HG03378 (cell line): Measurements from ENCODE around the gene EIF3D.
"Not testable (repeated sequence)": the region's sequence is repeated elsewhere in the genome, so short reads cannot be mapped to it uniquely, and the experiment has no call there.

Source experiments
- ATAC-seq: cut with Tn5 transposase; IDR thresholded peaks from one replicate; pipeline ENCODE4 v1.9.1; 2021; ENCODE audit warnings: mild to moderate bottlenecking, moderate library complexity; ENCODE audit not compliant: unreplicated experiment

Gene EIF3D

GRCh38 chr22:36550701-36551495 is 21.9 kb upstream of the EIF3D start:
- ATAC-seq, result no peak

- no peak for ATAC-seq
These were observed 20.1 kb upstream of the EIF3D start for GRCh38 chr22:36549033-36549432.

- no peak for ATAC-seq
These were observed 19.6 kb upstream of the EIF3D start for GRCh38 chr22:36548606-36549005.

GRCh38 chr22:36546932-36547331 is 18.0 kb upstream of the EIF3D start:
- ATAC-seq, result no peak

- ATAC-seq, result no peak
These were observed 17.3 kb upstream of the EIF3D start for GRCh38 chr22:36546092-36546804.

- ATAC-seq, result no peak
These were observed 15.2 kb upstream of the EIF3D start for GRCh38 chr22:36544107-36544620.

- no peak for ATAC-seq
These were observed 13.0 kb upstream of the EIF3D start for GRCh38 chr22:36541831-36542411.

GRCh38 chr22:36540867-36541642 is 12.1 kb upstream of the EIF3D start:
- no peak for ATAC-seq

- ATAC-seq, result no peak
These were observed 9.6 kb upstream of the EIF3D start for GRCh38 chr22:36538529-36538928.

- no peak for ATAC-seq
These were observed 7.8 kb upstream of the EIF3D start for GRCh38 chr22:36536717-36537116.

- ATAC-seq, result not testable (repeated sequence)
These were observed 4.4 kb upstream of the EIF3D start for GRCh38 chr22:36533320-36533719.

GRCh38 chr22:36532466-36532865 is 3.5 kb upstream of the EIF3D start:
- no peak for ATAC-seq

GRCh38 chr22:36528341-36528740 is 625 bp downstream of the EIF3D start:
- ATAC-seq, result no peak

- ATAC-seq, result no peak
These were observed 6.3 kb downstream of the EIF3D start for GRCh38 chr22:36522662-36523061.

- ATAC-seq, result no peak
These were observed 8.5 kb downstream of the EIF3D start for GRCh38 chr22:36520423-36520822.

GRCh38 chr22:36519906-36520305 is 9.1 kb downstream of the EIF3D start:
- ATAC-seq, result not testable (repeated sequence)

- ATAC-seq, result no peak
These were observed 14.2 kb downstream of the EIF3D start for GRCh38 chr22:36514766-36515165.

GRCh38 chr22:36512991-36513390 is 16.0 kb downstream of the EIF3D start:
- ATAC-seq, result no peak

- ATAC-seq, result no peak
These were observed 16.6 kb downstream of the EIF3D start for GRCh38 chr22:36512333-36512732.

GRCh38 chr22:36510966-36511881 is 17.7 kb downstream of the EIF3D start:
- no peak for ATAC-seq
